ENCODE results near the gene IAPP. TPM values are rescaled to one million over a fixed set of nuclear protein-coding genes. Genes with fewer than 3 reads are reported as not detected.
"Not testable (repeated sequence)": the region's sequence is repeated elsewhere in the genome, so short reads cannot be mapped to it uniquely, and the experiment has no call there.

Gene IAPP
- not detected for polyA plus RNA-seq (ENCODE audit: insufficient read depth in 1 of 5, insufficient read length in 5 of 5, low replicate concordance in 1 of 5)
- long read RNA-seq, donor 1 = 0 reads
- long read RNA-seq, donor 2 = 0 reads
- long read RNA-seq, donor 3 = 0 reads
- long read RNA-seq, donor 4 = 0 reads
- long read RNA-seq, donor 5 = 0 reads
- long read RNA-seq, donor 6 = 0 reads
- long read RNA-seq, donor 7 = 0 reads
- long read RNA-seq, donor 8 = 0 reads

DNA sequence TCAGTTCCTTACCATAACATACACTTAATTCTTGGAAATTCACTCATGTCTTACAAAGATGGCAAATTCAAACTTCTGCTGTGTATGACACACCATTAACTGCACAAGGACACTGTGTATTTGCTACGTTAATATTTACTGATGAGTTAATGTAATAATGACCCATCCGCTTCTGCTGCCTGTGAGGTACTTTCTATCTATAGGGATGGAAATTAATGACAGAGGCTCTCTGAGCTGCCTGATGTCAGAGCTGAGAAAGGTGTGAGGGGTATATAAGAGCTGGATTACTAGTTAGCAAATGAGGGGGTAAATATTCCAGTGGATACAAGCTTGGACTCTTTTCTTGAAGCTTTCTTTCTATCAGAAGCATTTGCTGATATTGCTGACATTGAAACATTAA, at the start of gene IAPP:
Gene IAPP, plus strand, starts transcription at position 301 of the 400 bp plus-strand sequence. CDS start 450 bp downstream, outside the sequence.
- DNase-seq = no peak

DNA sequence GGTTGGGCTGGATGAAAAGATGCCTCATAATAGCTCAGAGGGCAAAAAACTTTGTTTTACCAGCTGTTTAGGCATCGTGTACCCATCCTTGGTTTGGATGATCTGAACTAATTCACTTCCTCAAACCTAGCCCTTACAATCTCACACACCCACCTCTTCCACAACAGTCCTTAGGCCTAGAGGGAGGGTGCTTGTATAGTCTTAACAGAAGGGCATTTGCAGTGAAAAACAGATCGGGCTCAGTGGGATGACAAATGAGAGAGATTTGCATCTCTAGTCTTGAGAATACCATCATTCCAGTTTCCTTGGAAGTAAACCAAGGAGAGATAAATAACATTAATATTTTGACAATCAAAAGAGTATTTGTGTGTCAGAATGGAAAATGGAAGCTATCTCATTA, 49.0 kb upstream of the IAPP start:
- DNase-seq = no peak

DNA sequence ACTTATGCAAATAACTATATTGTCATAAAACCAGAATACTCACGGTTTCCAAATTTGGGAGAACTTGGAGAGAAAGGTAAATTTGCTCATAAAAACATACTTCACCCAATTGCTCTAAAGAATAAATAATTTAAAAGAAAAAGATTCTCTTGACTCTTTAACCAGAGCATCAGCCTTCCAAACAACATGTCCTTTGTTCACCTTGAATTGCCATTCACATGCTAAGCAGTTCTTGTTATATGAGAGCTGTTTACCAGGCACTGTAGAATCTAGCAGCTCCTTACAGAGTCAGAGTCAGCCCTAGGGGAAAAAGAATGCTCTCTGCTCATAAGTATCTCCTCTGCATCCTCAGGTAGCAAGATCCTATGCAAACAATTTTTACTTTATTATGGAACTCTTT, 48.2 kb upstream of the IAPP start:
- no peak for DNase-seq

DNA sequence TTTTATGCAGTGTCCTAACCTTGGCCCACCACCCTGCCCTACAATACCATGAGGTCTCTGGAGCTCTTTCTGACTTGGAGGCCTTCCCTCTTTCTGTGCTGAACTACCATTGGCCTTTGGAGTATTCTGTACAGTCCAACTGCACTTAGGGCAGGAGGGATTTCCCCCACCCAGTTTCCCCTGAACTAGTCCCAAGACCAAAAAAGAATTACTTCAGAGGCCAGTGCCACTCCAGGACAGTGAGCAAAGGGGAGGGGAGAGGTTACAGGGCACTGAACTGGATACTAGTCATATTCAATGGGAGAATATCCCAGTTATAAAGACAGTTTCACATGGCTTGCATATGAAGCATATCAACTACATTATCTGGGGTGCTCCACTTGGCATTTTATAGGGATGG, 44.1 kb upstream of the IAPP start:
- DNase-seq = no peak

DNA sequence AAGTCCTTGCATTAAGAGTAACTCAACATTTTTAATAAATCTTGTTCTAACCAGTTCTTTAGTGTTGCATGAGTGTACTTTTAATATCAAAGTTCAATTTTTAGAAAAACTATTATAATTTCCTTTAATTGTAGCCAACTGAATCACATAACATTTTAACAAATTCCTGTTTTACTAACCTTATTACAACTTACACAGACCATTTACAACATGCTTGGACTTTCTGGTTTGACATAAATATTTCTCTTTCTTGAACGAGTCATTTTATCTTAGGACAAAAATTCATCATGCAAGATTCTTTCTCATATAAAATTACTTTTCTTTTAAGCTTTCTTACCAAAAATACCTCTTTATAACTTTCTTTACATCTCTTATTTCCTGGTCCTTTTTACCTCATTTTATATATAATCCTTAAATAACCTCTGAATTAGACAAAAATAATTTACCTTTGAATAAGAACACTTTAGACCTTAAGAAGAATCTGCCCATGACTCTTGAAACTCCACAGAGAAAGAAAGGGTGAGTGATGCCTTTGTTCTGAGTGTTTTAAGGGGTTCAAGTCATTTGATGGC, 41.9 kb upstream of the IAPP start:
- no peak for DNase-seq

DNA sequence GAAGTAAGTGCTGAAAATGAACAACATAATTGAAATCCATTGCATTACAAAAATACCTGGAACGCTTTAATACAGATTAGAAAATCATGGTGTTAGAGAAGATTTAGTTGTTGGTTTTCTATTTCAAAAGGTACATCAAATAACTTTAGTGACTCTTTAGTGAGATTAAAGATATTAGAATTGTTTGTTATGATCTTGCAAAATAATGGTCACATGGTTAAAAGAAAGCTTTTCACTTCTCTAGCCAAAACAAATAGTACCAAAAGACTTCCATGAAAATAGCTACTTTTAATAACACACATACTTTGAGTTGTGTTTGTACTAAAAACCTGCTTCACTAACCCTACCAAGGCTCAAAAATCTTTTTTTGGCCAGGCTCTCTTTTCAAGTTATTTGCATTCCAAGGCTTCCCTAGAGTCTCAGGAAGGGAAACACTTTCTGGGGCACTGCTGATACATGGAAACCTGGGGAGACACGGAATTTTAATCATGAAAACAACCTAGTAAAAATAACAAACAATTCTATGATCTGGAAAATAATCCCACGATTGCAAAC, 37.9 kb upstream of the IAPP start, which contains the start of gene SLCO1A2:
Gene SLCO1A2, minus strand, starts transcription at position 147 of the 555 bp plus-strand sequence. CDS start 270 bp downstream, outside the sequence.
- DNase-seq = no peak

DNA sequence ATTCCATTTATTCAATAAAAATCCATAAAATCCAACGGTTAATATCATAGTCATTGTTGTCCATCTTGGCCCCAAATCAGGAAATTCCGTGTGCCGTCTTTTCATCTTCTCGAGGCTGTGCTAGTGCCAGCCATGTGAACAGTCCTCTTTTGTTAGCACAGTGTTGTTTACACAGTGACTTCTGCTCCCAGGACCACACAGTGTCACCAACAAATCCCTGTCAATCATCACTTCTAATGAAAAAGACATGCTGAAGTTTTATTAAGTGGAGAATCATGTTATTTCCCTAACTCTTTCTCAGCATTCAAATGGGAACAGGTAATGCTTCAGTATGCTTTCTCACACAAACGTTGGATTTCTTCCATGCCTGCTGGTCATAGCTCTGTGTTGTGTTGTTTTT, 36.0 kb upstream of the IAPP start:
- DNase-seq = no peak

DNA sequence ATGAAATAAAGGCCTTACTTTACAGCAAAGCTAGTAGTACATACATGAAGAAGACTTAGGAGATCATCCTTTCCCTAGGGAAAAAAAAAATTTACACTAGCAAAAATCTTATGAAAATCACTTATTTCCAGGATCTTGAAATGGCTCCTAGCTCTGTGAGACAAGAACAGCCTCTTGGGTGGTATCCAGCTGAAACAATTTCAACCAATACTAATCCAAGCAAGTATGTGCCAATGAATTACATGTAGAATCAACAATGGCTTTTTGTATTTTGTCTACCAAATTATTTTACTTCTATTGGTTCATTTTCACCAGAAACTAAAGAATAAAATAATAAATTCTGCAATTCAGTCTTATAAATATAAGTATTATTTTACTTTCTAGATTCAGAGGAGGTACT, 35.2 kb upstream of the IAPP start:
- DNase-seq = no peak

DNA sequence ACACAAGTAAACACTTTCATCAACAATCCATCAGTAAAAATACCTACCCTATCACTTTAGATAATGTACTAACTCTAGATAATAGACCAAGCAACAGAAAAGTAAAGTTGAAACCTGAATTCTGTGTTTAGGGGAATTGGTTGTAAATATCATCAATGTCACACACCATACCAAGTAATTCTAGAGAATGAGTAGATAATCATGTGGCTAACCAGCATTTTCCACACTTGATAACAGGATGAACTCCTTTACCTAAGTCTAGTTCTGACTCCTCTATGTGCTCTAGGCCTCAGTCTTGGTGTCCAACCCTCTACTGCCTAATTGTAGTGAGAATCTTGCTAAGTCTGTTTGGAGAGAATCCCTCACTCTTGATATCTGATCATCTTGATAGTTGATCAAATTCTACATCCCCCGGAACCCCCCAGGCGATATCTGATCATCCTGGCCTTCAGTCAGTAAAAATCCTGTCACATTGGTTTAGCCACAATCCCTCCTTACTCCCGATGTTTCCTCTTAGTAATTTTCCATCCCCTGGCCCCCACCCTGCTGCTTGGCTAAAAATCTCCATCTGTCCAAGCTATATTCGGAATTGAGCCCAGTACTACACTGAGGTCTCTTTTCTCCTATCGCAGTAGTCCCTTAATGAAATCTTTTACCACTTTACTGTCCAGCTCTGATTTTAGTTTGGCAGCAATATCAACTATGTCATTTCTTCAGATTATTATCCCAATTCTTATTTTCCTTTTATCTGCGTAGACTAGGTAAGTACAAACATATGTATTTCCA, 34.5 kb upstream of the IAPP start:
- no peak for DNase-seq

DNA sequence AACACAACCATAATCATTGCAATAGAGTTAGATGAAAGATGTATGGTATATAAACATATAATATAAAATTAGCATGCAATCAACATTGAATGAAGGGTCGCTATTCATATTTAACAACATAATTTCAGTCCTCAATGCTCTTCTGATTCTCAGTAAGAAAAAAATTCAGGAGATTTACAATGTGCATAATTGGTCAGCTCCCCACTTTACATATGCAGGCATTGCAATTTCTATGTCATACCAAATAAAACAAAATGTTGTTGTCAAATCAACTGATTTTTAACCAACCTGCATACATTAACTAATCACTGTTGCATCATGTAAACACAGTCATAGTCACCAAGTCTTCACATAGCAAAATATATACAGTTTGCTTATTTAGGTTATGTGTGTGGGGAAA, 32.8 kb upstream of the IAPP start:
- DNase-seq = no peak

DNA sequence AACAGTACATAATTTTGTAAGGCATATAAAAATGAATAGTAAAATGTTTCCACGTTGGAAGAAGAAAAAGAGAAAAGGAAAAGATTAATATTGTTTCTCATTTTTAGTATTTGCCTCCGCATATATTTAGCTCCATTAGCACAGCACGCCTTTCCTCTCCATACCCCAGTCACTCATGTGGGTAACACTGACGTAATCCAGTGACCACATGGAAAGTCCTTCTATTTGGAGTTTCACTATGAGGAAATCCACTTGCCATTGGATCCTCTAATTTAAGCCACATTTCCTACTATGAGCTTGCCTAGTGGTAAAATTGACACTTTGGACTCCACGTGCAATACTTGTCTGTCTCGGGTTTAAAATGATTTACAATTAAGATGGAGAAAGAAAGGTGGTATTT, 32.3 kb upstream of the IAPP start:
- no peak for DNase-seq

DNA sequence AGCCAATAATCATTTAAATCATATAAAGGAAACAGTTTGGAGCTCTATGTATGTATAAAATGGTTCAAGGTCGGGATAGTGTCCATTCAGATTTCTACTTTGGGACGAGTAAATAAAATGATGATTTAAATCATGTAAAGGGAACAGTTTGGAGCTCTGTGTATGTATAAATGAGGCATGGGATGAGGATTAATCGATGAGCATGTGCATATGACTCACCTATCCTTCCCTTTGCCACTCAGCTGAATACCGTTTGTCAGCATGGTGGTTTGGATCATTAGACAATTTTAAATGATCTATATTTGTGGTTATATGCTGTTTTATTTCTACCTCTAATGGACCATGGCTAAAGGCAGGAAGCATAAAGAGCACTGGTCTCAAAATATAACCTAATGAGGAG, 30.9 kb upstream of the IAPP start:
- DNase-seq = no peak

DNA sequence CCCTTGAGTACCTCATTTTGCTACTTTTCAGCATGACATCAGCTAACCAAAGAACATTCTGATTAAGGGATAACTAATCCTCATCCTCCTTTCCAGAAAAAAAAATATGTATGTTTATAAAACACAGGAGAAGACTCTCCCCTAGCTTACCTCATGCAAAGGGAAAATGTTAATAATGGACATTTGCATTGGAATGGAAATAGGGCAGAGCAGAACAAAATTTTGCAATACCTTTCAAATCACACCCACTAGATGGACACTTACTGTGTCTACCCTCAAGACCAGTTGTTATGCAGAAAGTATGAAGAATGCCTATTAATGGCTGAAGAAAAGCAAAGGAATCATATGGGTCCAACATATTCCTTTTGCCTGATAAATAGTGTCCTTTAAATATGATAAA, 29.1 kb upstream of the IAPP start:
- no peak for DNase-seq

DNA sequence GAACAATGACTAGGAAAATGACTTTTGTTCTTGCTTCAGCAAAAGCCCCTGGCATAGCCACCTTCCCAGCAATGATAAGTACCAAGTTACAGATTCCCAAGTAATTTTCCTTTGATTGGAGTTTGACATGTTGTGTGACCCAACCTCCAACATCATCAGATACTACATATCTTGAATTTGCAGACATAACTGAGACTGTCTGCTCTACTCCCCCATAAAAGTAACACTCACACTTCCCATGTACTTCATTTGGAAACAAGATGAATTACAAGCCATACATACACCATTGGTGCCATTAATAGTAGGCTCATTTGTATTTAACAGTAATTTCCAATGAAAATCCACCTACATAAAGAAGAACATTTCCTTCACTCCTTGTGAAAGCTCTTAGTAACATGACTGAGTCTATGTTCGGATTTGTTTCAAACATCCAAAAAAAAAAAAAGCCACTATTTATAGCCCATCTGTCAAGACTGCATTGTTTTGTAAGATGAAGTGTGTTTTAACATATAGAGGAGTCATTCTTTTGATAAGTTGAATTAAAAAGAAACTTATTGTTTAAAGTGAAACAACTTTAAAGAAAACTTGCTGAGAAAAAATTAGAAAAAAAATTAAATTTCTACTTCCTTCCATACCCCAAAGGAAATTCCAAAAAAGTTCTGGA, 26.0 kb upstream of the IAPP start:
- no peak for DNase-seq

DNA sequence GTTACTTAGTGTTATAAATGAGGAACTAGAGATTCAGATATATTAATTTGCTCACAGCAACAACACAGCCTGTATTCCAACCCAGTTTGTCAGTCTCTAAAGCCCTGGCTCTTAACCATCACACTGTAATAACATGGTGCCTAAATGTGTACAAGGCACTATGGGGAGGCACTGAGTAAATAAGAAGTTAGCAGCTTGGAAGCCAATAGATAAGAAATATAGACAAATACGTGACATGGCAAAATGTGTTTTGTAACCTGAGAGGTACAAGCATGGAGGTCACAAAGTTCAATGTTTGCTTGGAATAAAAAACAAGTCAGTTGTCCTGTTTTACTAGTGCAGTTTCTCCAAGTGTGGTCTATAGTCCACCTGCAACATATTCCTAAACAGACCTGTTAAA, 21.7 kb upstream of the IAPP start:
- no peak for DNase-seq

DNA sequence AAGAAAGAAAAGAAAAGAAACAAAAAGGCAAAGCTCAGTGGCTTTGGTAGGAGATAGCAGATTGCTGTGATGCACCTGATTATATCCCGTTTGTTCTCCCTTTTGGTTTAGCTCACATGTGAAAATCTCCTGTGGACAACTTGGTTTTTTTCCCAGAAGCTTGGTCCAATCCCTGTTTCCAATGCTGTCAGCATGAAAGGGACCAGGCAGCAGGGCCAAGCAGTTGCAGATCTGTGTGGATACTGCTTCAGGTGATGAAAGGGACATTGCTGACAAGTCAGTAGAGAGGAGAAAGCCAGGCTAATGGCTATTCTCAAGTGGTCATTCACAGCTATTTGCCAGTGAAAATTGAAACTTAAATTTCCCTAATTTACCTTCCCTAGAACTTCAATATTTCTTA, 19.2 kb upstream of the IAPP start:
- no peak for DNase-seq

DNA sequence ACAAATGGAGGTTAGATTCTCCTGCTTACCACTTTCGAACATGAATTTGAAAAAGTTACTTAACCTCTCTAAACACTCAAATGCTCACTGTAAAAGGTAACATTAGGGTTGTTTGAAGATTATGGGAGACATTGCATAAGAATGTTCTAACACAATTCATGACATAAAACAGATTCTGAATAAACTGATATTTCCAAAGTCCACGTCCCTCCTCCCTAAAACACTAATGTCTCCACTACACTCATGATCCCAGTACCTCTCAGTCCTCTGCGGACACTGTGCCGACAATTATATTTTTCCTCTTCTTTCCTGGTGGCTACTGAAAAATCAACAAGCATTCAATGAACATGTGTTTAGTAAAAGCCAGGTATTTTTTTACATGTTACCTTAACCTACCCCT, 18.8 kb upstream of the IAPP start:
- DNase-seq = no peak

DNA sequence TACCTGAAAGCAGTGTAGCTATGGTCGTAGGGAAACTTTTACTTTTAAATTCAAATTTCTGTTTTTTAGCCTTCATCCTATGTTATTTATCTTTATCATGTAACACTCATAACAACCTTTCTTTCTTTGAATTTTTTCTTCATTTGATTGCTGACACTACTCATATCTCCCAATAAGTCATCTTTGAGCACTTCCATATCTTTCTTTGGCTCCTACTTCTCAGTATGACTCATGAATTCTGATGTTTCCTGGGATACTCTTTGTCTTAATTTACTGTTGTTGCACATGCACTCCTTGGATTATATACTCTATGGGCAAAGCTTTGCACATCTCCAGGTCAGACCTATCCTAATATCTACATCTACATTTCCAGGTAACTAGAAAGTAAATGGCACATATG, 18.1 kb upstream of the IAPP start:
- DNase-seq = no peak

DNA sequence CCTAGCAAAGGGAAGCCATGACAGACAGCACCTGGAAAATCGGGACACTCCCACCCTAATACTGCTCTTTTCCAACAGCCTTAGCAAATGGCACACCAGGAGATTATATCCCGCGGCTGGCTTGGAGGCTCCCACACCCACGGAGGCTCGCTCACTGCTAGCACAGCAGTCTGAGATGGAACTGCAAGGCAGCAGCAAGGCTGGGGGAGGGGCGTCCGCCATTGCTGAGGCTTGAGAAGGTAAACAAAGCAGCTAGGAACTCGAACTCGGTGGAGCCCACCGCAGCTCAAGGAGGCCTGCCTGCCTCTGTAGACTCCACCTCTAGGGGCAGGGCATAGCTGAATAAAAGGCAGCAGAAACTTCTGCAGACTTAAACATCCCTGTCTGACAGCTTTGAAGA, 12.1 kb upstream of the IAPP start:
- not testable (repeated sequence) for DNase-seq

DNA sequence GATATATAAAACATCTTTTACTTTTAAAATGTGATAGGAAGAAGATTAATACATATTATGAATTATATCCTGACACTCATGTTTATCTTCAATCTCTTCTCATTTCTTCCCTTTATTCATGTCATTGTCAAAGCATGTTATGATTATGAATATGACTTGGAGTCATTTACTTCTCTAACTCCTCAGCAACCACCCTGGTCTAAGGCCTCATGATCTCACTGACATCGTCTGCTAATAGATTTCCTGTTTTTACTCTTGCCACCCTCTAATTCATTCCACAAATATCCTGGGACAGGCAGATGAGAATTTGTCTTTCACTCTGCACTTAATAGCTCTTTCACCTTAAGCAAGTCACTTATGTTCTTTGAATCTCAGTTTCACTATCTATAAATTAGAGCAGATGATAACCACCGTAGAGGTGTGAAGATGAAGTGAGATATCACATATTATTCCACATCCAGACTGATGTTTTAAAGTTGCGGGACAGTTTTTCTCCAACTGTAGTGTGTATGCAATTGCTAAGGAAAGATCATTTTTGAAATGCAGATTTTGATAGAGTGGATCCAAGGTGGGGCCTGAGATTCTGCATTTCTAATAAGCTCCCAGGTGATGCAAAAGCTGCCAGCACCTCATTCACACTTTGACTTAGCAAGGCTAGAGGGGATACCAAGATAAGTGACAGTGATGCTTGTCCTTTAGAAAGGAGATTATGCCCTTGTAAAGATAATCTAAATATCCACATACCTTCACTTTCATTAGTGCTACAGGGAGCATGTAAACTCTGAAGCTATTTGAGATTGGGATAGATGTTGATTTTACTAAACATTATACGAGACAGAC, 3.3 kb upstream of the IAPP start:
- no peak for DNase-seq

DNA sequence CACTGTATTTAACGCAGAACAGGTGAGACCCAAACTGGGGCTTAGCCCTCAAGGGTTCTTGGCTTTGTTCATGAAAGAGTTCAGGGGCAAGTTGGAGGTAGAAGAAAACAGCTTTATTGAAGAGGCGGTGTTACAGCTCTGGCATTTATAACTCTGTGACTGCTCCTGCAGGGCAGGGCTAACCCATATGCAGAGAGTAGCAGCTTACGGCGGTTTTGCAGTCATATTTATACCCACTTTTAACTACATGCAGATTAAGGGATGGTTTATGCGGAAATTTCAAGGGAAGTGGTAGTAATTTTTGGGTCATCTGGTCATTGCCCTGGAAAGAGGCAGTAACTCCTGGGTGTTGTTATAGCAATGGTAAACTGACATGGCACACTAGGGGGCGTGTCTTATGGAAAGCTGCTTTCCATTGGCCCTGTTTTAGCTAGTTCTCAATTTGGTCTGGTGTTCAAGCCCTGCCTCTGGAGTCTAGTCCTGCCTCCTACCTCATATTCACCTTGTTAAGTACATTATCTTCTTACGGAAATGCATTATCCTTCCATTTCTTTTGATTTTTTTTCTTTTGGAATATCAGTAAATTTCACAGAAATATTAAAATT, 1.8 kb upstream of the IAPP start:
- no peak for DNase-seq

All from right lung (tissue), 10 donors.